ENCODE data around the gene ELMO2. TPM values are rescaled to one million over a fixed set of nuclear protein-coding genes. Genes with fewer than 3 reads are reported as not detected.

The ELMO2 gene
- total and polyA plus RNA-seq, 12 donors = 17.2 to 46.0 (median 27.5) TPM

DNA sequence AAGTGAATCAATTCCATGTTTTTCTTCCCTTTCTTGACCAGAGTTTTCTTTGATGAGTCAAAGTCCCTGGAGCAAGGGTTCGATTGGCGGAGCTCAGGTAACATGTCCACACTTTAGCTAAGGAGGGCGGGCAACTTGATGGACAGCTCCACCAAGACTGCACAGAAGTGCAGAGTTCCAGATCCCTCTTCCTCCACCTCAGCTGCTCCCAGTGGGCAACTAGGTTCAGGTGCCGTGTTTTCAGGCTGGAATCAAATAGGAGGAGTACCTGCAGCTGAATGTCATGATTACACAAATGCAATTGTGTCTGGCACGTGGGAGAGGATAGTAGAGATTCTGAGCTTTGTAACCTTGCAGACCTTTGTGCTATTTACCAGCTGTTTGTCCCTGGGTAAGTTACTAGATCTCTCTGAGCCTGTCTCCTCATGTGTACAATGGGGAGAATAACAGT, 1.9 kb upstream of the ELMO2 start:
- ATAC-seq = no peak
- Histone ChIP-seq H3K27ac (no peak overlapping the region), H3K4me1 (peaks cover 9 to 44% (median 38%) of the 10 kb centered on the region in 9 donors), H3K27me3 (no peaks in the 10 kb centered on the region), H3K36me3 (peaks cover 0 to 7% (median 0%) of the 10 kb centered on the region in 9 donors), H3K4me3 (no peak overlapping the region), H3K9me3 (no peaks in the 10 kb centered on the region)
- TF ChIP-seq, protein P1, sequence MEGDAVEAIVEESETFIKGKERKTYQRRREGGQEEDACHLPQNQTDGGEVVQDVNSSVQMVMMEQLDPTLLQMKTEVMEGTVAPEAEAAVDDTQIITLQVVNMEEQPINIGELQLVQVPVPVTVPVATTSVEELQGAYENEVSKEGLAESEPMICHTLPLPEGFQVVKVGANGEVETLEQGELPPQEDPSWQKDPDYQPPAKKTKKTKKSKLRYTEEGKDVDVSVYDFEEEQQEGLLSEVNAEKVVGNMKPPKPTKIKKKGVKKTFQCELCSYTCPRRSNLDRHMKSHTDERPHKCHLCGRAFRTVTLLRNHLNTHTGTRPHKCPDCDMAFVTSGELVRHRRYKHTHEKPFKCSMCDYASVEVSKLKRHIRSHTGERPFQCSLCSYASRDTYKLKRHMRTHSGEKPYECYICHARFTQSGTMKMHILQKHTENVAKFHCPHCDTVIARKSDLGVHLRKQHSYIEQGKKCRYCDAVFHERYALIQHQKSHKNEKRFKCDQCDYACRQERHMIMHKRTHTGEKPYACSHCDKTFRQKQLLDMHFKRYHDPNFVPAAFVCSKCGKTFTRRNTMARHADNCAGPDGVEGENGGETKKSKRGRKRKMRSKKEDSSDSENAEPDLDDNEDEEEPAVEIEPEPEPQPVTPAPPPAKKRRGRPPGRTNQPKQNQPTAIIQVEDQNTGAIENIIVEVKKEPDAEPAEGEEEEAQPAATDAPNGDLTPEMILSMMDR (IDR thresholded peaks at IDR 0.05) = no peak
- intact Hi-C loops (cut with DNase I) = loop anchor here in 1 of 10 donors (1.0 kb wide), 1 partner anchor 320 kb away; no protein-coding TSS in a partner anchor
- 82 to 84% methylated on average over 5 of the region's 5 CpGs for WGBS, 2 donors
- DNase-seq = no peak

DNA sequence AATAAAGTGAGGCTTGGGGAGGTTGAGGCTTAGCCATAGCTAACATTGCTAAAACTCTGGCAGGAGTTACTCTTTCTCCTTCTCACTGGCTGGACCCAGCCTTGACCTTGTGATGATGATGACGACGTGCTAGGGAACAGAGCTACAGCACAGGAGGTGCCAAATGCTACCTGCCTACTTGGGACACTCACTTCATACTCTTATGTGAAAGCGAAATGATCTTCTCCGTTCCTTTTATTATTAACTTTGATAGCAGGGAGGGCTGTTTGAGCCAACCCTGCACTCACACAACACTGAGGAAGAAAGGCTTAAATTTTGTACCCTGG, 1.2 kb upstream of the ELMO2 start:
- no peak for ATAC-seq
- no peak for DNase-seq
- Histone ChIP-seq H3K27ac (peak overlapping the region in 2 of 10 donors; percentile 96), H3K4me3 (peak overlapping the region in 3 of 10 donors; percentile 84 to 88 (median 88)), H3K4me1 (peaks cover 13 to 50% (median 45%) of the 10 kb centered on the region in 9 donors), H3K36me3 (peaks cover 0 to 7% (median 0%) of the 10 kb centered on the region in 9 donors), H3K27me3 (no peaks in the 10 kb centered on the region), H3K9me3 (no peaks in the 10 kb centered on the region)
- TF ChIP-seq, protein P1 (IDR thresholded peaks at IDR 0.05) = no peak
- intact Hi-C loops (cut with DNase I) = loop anchor here in 2 of 10 donors (2.0 kb wide), 2 partner anchors 43 to 49 kb away; no protein-coding TSS in a partner anchor
- WGBS, 2 donors = 57 to 60% methylated on average over 4 of the region's 4 CpGs

DNA sequence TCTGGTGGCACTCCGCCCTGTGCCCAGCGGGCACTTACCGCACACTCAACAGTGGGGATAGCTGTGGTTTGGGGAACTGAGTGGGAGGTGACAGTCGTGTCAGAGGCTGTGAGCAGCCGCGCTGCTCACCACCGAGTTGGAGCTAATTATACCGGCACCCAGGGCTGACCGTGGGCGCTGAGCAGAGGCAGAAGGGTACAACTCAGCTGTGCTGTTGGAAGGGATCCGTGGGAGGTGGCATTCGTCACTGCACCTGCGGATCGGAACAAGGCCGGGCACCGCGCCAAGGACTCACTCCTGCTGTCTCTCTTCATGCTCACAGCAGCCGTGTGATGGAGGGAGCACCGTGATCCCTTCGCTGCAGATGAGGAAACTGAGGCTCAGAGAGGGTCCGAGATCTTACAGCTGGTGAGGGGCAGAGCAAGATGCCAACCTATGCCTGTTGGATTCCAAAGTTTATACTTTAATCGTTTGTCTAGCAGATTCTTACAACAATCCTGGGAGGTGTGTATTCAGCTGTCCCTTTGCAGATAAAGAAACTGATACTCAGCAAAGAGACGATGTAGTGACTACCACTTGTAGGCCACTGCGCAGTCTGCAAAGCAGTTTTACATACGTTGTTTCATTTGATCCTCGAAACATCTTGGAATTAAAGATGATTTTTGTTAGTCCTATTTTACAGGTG, 713 bp upstream of the ELMO2 start:
- Histone ChIP-seq H3K36me3 (peaks cover 0 to 7% (median 0%) of the 10 kb centered on the region in 9 donors), H3K27me3 (no peaks in the 10 kb centered on the region), H3K4me3 (peak overlapping the region; percentile 50 to 94 (median 89)), H3K27ac (peak overlapping the region; percentile 21 to 98 (median 96)), H3K4me1 (peaks cover 13 to 55% (median 50%) of the 10 kb centered on the region in 9 donors), H3K9me3 (no peaks in the 10 kb centered on the region)
- peak; percentile 48 to 69 for DNase-seq
- WGBS, 2 donors = 13 to 14% methylated on average over 26 of the region's 26 CpGs
- peak; percentile 5 to 73 (median 43) for ATAC-seq
- intact Hi-C loops (cut with DNase I) = loop anchor here in 3 of 10 donors (1.0 to 2.0 kb wide), 3 partner anchors 42 to 48 kb away; no protein-coding TSS in a partner anchor
- TF ChIP-seq, protein P1 (IDR thresholded peaks at IDR 0.05) = peak in 1 of 9 donors; percentile 3

DNA sequence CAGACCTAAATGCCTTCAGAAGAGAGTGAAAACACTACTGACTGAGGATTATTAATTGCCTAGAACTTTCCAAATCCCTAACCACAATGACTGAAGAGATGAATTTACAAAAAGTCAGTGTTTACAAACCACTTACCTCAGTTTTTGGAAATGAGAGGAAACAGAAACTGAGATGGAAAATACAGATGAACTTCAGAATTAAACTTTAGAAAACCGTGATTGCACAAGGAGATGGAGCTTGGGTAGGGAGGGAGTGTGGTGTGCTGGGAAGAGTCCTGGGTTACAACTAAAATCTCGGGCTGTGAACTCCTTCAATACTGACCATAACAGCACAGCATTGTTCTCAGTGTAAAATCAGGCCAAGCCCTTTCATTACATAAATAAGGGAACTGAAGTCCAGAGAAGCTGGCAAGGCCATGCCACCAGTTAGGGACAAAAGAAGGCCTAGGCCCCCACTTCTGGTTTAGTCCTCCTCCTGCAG, 4.0 kb downstream of the ELMO2 start:
- TF ChIP-seq, protein P1 (IDR thresholded peaks at IDR 0.05) = no peak
- WGBS, 2 donors = 54 to 68% methylated on average over 2 of the region's 2 CpGs

More for the DNA sequence above, 4.0 kb downstream of the ELMO2 start:
- no peak for ATAC-seq
- Histone ChIP-seq H3K27ac (peak overlapping the region in 7 of 10 donors; percentile 58 to 81 (median 74)), H3K27me3 (no peaks in the 10 kb centered on the region), H3K4me3 (no peak overlapping the region), H3K36me3 (peaks cover 0 to 22% (median 3%) of the 10 kb centered on the region in 9 donors), H3K4me1 (peaks cover 34 to 84% (median 81%) of the 10 kb centered on the region in 9 donors), H3K9me3 (no peaks in the 10 kb centered on the region)
- intact Hi-C loops (cut with DNase I) = loop anchor here in 3 of 10 donors (5.0 kb wide), 2 partner anchors 35 to 40 kb away; no protein-coding TSS in a partner anchor
- no peak for DNase-seq
